Prostate gland (tissue), 2 donors: ENCODE data around the gene SLC38A1. TPM values are rescaled to one million over a fixed set of nuclear protein-coding genes. Genes with fewer than 3 reads are reported as not detected.

ENCODE experiments used
- DNase-seq: peaks from one replicate; pipeline ENCODE4 v3.0.0-alpha.2; 2019; ENCODE audit warnings: low spot score
- H3K27ac ChIP-seq, 2 donors: fragments of 200-600 bp; sonication (generic); 2 replicates each; pipeline ENCODE4 v1.5.1; 2017 to 2019
- H3K27me3 ChIP-seq: fragments of 200-600 bp; sonication (generic); replicated peaks from 2 replicates; pipeline ENCODE4 v1.5.1; 2019; ENCODE audit not compliant: insufficient read depth
- H3K36me3 ChIP-seq, 2 donors: fragments of 200-600 bp; sonication (generic); 1 replicate in 1 of 2; 2 replicates in 1 of 2; pipeline versions ENCODE4 v1.5.1 to v1.8.1; 2017 to 2019
- H3K4me1 ChIP-seq: fragments of 200-600 bp; sonication (generic); replicated peaks from 2 replicates; pipeline ENCODE4 v1.5.1; 2019
- H3K4me3 ChIP-seq, 2 donors: fragments of 200-600 bp; sonication (generic); 2 replicates each; pipeline ENCODE4 v1.5.1; 2017 to 2019
- H3K9me3 ChIP-seq: fragments of 200-600 bp; sonication (generic); 2 replicates; pipeline ENCODE4 v1.5.1; 2017
- POLR2A ChIP-seq: fragments of 450-650 bp; IDR thresholded peaks from one replicate; pipeline ENCODE4 v1.6.1; 2016; ENCODE audit warnings: antibody characterized with exemption, mild to moderate bottlenecking
- POLR2AphosphoS5 ChIP-seq: sonication (generic); formaldehyde crosslinking; IDR thresholded peaks from one replicate; pipeline ENCODE4 v1.6.1; 2017; ENCODE audit warnings: antibody characterized with exemption
- whole genome bisulfite sequencing: methylation state at CpG from one replicate; pipeline ENCODE4 v1.1.5; 2018; 5-methylcytosine and 5-hydroxymethylcytosine counted together
- intact Hi-C: fragments of 100-400 bp; cut with DNase I; formaldehyde crosslinking; loops from one replicate; pipeline ENCODE4 v1.14.2; 2022
- total RNA-seq, 2 donors: library from RNA; depleted of rRNA; stranded (reverse); fragments of >200 nt; gene quantifications; one replicate each; pipeline ENCODE4 v1.1.0, GENCODE V29; 2016
- TF ChIP-seq, protein P1 (sequence below), 4 experiments: fragments of 200-600 bp in 2 of 4; fragments of 450-650 bp in 2 of 4; sonication (generic) in 2 of 4; IDR thresholded peaks; 1 replicate in 3 of 4; 2 replicates in 1 of 4; pipeline ENCODE4 v1.5.1; 2016 to 2019; ENCODE audit warnings: antibody characterized with exemption in 4 of 4, mild to moderate bottlenecking in 2 of 4, moderate library complexity in 2 of 4

The SLC38A1 gene
- total RNA-seq, 2 donors from 2014 or later: 24.1 to 45.1 TPM

DNA sequence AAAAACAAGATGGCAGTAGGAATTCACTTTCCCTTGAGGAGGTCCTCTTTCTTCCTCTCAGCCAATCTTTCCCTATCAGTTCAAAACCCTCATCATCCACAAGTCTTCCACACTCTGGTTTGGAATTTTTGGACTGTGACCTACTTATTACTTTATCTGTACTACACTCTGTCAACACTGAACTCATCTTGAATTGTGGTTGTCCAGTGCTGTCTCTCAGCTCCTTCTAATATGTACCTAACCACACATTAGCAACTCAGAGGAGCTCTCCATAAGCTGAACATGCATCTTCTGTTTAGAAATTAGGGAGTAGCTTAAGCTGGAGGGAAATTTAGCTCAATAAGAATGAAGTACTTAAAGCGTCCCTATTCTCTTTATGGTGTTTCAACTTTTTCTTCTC lies 34.8 kb downstream of the SLC38A1 start:
- no peak overlapping the region for H3K4me3 ChIP-seq
- WGBS: 97% methylated on average over 1 of the region's 1 CpG
- H3K27ac ChIP-seq: no peak overlapping the region
- no peaks in the 10 kb centered on the region for H3K27me3 ChIP-seq
- no peaks in the 10 kb centered on the region for H3K36me3 ChIP-seq
- intact Hi-C loops: no loop called here
- no peaks in the 10 kb centered on the region for H3K9me3 ChIP-seq
- DNase-seq: no peak
- TF ChIP-seq POLR2A (no peak), POLR2AphosphoS5 (no peak)
- TF ChIP-seq, protein P1, sequence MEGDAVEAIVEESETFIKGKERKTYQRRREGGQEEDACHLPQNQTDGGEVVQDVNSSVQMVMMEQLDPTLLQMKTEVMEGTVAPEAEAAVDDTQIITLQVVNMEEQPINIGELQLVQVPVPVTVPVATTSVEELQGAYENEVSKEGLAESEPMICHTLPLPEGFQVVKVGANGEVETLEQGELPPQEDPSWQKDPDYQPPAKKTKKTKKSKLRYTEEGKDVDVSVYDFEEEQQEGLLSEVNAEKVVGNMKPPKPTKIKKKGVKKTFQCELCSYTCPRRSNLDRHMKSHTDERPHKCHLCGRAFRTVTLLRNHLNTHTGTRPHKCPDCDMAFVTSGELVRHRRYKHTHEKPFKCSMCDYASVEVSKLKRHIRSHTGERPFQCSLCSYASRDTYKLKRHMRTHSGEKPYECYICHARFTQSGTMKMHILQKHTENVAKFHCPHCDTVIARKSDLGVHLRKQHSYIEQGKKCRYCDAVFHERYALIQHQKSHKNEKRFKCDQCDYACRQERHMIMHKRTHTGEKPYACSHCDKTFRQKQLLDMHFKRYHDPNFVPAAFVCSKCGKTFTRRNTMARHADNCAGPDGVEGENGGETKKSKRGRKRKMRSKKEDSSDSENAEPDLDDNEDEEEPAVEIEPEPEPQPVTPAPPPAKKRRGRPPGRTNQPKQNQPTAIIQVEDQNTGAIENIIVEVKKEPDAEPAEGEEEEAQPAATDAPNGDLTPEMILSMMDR (IDR thresholded peaks at IDR 0.05): no peak
- no peaks in the 10 kb centered on the region for H3K4me1 ChIP-seq

DNA sequence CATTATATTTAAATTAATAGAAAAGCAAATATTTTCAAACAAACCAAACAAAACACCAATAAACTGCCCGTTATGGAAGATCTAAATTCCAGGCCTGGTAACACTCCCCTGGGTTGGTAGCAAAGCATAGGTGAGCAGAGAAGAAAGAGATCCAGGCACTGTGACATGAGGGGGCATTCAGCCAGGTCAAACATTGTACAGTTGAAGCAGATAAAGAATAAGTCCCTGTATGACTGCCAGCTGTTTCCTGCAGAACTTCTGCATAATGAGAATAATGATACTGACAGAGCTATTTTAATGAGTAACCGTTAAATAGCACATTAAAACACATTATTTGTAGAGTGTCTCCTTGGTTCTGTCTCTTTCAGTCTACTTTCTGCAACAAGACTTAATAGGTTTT lies 35.4 kb downstream of the SLC38A1 start:
- no peak for TF ChIP-seq POLR2A
- H3K27ac ChIP-seq: no peak overlapping the region
- WGBS: 25% methylated on average over 2 of the region's 2 CpGs
- no peak overlapping the region for H3K4me3 ChIP-seq
- DNase-seq: no peak
- no peaks in the 10 kb centered on the region for H3K4me1 ChIP-seq
- intact Hi-C loops: no loop called here
- H3K36me3 ChIP-seq: no peaks in the 10 kb centered on the region
- H3K9me3 ChIP-seq: no peaks in the 10 kb centered on the region
- no peaks in the 10 kb centered on the region for H3K27me3 ChIP-seq

DNA sequence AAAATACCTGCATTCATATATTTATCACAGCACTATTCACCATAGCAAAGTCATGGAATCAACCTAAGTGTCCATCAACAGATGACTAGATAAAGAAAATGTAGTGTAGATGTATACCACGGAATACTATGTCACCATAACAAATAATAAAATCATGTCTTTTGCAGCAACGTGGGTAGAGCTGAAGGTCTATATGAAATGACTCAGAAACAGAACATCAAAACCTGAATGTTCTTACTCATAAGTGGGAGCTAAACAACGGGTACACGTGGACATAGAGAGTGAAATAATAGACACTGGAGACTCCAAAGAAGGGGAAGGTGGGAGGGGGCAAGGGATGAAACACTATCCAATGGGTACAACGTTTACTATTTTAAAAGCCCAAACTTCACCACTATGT lies 37.9 kb downstream of the SLC38A1 start:
- Histone ChIP-seq H3K9me3 (no peaks in the 10 kb centered on the region), H3K27ac (no peak overlapping the region), H3K36me3 (no peaks in the 10 kb centered on the region), H3K27me3 (no peaks in the 10 kb centered on the region), H3K4me1 (no peaks in the 10 kb centered on the region), H3K4me3 (no peak overlapping the region)
- intact Hi-C loops: no loop called here
- WGBS: 95% methylated on average over 5 of the region's 5 CpGs
- TF ChIP-seq, protein P1 (IDR thresholded peaks at IDR 0.05): no peak
- DNase-seq: no peak

DNA sequence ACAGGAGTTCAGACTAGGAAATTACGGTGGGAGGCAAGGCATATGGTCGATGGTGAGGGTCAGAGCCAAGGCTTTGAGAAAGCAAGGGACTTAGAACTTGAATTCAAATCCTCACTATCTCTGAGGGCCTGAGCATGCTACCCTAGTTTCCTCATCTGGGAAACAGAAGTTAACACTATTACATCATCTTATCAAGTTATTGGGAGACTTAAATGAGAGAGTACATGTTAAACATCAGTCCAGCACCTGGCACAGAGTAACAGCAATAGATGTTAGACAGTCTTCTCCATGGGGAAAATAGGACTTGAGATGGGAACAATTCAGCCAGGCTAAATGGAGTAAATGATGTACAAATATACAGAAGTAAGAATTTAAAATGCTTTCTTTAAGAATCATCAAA lies 38.5 kb downstream of the SLC38A1 start:
- H3K9me3 ChIP-seq: no peaks in the 10 kb centered on the region
- WGBS: 98% methylated on average over 2 of the region's 2 CpGs
- TF ChIP-seq POLR2AphosphoS5: no peak
- TF ChIP-seq, protein P1 (IDR thresholded peaks at IDR 0.05): no peak
- no peak for TF ChIP-seq POLR2A
- DNase-seq: no peak
- H3K4me1 ChIP-seq: no peaks in the 10 kb centered on the region
- intact Hi-C loops: no loop called here
- H3K36me3 ChIP-seq: no peaks in the 10 kb centered on the region
- H3K27me3 ChIP-seq: no peaks in the 10 kb centered on the region
- no peak overlapping the region for H3K4me3 ChIP-seq
- H3K27ac ChIP-seq: no peak overlapping the region

DNA sequence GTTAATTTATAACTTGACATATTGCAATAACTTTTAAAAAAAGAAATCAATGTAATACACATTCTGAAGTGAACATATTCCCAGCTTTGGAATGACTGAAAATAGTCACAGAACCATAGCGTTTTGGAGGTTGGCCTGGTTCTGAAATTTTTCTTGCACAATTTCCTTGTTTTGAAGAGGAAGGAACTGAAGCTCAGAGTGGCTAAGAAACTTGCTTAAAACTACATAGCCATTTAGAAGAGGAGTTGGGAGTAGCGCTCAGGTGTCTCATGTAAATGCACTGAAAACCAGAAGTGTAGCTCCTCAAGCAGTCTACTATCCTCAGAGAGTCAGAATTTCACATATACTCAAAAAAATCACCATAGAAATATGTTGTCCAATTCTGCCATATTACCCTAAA lies 41.2 kb downstream of the SLC38A1 start:
- Histone ChIP-seq H3K36me3 (no peaks in the 10 kb centered on the region), H3K27me3 (no peaks in the 10 kb centered on the region), H3K27ac (no peak overlapping the region), H3K4me3 (no peak overlapping the region), H3K4me1 (no peaks in the 10 kb centered on the region), H3K9me3 (no peaks in the 10 kb centered on the region)
- 81% methylated on average over 2 of the region's 2 CpGs for WGBS
- intact Hi-C loops: no loop called here
- TF ChIP-seq POLR2A: no peak
- TF ChIP-seq, protein P1 (IDR thresholded peaks at IDR 0.05): no peak
- no peak for TF ChIP-seq POLR2AphosphoS5
- no peak for DNase-seq
